ENCODE data around the gene ZNF784. TPM values are rescaled to one million over a fixed set of nuclear protein-coding genes. Genes with fewer than 3 reads are reported as not detected.
A peak's percentile ranks its signal among the peaks of the same experiment; 100 is the strongest.

ZNF784 gene
- total RNA-seq, 1 donor from 2014 or later: 9.3 TPM

DNA sequence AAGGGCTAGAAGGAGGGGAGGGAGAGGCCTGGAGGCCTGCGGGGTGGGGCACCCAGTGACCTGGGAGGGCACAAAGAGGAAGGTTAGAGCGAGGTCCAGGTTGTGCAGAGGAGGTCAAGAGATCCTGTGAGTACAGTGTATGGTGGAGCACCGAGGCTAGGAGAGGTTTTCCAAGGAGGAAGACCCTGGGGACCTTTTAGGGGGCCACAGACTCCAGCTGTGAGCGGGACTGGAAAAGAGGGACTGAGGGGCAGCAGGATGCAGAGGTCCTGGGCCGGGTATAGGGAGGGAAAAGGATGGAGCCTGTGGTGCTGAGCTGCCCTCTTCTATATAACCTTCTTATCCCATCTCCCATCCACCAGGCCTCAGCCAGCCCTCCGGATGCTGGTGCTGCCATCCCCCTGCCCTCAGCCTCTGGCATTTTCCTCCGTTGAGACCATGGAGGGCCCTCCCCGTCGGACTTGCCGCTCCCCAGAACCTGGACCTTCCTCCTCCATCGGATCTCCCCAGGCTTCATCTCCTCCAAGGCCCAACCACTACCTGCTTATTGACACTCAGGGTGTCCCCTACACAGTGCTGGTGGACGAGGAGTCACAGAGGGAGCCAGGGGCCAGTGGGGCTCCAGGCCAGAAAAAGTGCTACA is 19.9 kb upstream of the ZNF784 start:
- no peak for DNase-seq (ENCODE audit: low read depth)

- no peak for DNase-seq (ENCODE audit: low read depth)
Observed at GRCh38 chr19:55643887-55644176, 19.5 kb upstream of the ZNF784 start.

GRCh38 chr19:55643003-55643886 is 18.9 kb upstream of the ZNF784 start, which contains the start of gene ZNF581:
TSS of gene ZNF581 (plus strand) at chr19:55643649. CDS start at chr19:55644572, 923 bp downstream.
- peak; percentile 79 for DNase-seq (ENCODE audit: low read depth)

DNA sequence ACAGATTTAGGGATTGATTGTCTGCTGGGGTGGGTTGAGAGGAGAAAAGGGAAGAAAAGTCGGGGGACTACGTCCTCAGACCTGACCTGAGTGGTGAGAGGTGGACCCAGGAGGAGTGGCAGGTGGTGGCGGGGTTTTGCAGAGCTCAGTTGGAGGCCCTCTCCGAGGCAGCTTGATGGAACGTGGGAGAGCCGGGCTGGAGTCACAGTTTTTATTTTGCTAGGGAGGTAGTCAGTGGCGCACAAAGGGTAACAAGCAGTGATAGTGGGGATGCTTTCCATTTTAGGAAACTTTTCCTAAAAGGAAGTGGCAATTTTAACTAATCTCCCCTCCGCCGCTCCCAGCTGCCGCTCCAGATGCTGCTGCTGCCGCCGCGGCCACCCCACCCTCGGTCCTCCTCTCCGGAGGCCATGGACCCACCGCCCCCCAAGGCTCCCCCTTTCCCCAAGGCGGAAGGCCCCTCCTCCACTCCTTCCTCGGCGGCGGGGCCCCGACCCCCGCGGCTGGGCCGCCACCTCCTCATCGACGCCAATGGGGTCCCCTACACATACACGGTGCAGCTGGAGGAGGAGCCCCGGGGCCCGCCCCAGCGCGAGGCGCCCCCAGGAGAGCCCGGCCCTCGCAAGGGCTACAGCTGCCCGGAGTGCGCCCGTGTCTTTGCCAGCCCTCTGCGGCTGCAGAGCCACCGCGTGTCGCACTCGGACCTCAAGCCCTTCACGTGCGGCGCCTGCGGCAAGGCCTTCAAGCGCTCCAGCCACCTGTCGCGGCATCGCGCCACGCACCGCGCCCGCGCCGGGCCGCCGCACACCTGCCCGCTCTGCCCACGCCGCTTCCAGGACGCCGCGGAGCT is 18.0 kb upstream of the ZNF784 start:
- DNase-seq (ENCODE audit: low read depth): peak; percentile 32

- peak; percentile 34 for DNase-seq (ENCODE audit: low read depth)
Observed at GRCh38 chr19:55641426-55642152, 17.2 kb upstream of the ZNF784 start.

DNA sequence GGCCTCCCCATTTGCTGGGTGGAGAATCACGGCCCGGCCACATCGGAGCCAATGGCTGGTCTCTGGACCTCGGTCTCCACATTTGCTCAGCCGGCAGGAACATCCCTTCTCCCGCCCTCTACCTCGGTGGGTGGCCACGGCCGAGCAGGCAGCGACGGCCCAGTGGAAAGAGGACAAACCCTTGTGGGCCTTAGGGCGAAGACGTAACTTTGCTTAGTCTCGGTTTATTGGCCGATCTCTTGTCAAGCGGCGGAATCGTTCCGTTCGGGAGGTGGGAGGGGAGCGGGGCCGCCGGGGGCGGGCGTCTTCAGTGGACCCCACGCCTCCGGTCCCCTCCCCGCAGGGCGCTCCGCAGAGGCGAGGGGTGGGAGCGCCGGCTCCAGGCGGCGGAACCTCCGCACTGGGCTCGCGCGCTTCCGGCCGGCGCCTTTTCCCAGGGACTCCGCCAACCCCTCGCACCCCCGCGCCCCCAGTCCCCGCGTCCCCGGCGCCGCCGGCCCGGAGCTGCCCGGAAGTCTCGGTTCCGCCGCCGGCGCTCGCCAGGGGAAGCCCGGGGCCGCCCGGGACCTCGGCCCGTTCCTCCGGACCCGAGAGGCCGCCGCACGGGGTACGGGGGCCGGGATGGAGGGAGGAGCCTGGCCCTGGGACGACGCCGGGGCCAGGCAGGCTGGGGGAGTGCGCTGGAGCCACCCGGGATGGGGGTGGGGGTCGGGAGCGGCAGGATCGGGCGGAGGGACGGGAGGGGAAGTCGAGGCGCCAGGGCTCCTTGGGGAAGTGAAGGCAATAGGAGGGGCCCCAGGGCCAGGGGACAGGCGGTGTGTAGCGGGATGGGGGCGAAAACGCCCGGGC is 16.4 kb upstream of the ZNF784 start, which contains the start of gene ZNF580:
Gene ZNF580, plus strand, starts transcription at position 426 of the 849 bp plus-strand sequence. CDS start 1,507 bp downstream, outside the sequence.
- peak; percentile 78 for DNase-seq (ENCODE audit: low read depth)

DNA sequence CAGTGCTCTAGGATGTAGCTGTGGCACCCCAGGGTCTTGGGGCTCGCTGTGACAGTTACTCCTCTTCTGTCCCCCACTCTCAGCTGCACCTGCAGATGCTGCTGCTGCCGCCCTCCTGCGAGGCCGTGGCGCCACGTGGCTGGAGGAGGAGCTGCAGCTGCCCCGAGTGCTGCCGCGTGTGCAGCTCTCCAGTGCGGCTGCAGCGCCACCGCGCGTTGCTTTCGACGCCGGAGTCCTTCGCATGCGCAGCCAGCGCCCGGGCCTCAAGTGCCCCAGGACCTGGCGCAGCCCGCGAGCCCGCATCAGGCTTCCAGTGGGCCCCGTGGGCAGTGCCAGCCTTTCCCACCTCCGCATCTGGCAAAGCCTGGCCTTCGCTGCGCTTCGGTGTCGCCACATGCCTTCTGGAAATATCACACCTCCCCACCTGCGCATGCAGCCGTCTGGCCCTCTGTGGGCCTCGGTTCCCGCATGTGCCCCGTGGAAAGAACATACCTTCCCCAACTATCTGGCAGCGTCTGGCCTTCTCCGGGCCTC is 15.7 kb upstream of the ZNF784 start:
- DNase-seq (ENCODE audit: low read depth): peak; percentile 78

DNA sequence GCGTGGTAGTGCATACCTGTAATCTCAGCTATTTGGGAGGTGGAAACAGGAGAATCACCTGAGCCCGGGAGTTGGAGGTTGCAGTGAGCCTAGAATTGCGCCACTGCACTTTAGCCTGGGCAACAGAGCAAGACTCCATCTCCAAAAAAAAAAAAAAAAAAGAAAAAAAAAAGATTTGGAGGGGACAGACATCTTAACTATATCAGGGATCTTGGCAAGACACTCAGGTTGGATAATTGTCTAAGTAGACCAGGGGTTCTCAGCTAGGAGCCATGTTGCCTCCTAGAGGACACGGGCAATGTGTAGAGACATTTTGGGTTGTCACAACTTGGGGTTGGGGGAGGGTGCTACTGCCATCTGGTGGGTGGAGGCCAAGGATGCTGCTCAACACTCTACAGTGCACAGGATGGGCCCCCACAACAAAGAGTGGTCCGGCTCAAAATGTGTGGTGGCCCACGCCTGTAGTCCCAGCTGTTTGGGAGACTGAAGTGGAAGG is 14.5 kb upstream of the ZNF784 start:
- peak; percentile 53 for DNase-seq (ENCODE audit: low read depth)

DNA sequence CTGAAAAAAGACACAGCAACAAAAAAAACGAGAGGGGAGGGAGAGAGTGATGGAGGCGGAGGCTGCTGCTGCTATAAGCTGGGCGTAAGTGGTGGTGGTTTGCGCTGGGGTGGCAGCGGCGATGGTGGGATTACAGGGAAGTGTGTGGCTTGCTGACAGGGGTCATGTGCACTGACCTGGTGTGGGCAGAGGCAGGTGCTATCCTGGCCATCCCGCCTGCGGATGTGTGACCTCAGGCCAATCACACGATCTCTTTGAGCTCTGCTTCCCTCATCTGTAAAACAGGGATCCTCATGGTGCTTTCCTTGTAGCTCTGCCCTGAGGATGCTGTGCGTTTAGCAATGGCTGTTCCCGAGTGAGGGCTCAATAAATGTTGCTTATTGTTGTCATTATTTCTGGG is 13.2 kb upstream of the ZNF784 start:
- DNase-seq (ENCODE audit: low read depth): no peak

DNA sequence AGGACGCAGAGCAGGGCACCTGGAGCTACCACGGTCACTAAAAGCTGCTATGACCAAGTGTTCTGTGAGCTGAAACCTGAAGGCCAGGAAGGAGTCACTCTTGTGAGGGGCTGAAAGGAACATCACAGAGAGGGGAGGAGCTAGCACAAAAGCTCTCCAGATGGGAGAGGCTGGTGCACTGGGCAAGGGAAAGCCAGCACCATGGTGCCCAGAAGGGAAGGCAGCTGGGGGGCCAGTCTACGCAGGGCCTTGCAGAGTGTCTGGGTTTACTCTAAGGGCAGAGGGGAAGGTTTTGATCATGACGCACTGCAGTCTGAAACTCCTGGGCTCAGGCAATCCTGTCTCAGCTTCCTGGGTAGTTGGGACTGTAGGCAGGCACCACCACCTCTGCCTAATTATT is 12.4 kb upstream of the ZNF784 start:
- no peak for DNase-seq (ENCODE audit: low read depth)

DNA sequence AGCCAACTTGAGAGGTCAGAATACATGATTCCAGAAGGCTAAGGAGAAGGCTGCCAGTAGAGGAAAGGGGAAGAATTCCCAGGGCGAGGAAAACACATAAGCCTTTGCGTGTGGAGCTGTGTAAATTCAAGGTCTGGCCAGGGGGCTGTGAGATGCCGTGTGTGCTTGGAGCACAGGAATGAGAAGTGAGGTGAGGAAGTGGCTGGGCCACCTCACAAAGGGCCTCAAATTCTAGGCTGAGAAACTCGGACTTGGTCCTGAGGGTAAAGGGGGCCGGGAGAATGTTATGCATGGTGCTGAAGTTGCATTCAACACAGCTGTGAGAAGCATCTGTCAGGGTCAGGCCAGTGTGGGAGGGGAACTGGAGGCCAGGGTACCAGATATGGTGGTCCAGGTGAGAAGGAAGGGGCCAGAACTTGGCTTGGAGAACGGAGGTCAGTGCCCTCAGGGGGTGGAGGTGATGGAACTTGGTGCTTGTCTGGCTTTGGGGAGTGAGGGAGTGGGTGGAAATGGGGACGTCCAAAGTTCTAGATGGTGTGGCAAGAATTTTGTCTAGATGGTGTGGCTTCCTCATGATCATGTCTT is 11.6 kb upstream of the ZNF784 start:
- no peak for DNase-seq (ENCODE audit: low read depth)

- DNase-seq (ENCODE audit: low read depth): no peak
Observed at GRCh38 chr19:55635334-55635717, 11.0 kb upstream of the ZNF784 start.

- no peak for DNase-seq (ENCODE audit: low read depth)
Observed at GRCh38 chr19:55633861-55634260, 9.5 kb upstream of the ZNF784 start.

DNA sequence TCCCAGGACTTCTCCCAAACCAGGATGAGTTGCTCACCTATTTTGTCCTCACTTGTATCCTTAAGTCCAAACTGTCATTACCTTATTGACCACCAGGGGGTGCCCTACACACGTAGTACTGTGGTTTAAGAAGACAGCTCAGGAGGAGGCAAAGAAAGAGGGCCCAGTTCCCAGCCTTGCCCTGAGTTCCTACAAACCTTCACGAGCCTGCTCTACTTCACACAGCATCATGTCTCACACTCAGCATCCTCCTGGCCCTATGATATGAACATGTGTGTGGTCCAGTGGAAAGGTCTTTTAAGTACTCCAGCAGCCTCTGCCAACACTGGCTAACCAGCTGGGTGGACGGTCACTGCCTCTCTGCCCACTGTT is 8.1 kb upstream of the ZNF784 start:
- DNase-seq (ENCODE audit: low read depth): peak; percentile 94

DNA sequence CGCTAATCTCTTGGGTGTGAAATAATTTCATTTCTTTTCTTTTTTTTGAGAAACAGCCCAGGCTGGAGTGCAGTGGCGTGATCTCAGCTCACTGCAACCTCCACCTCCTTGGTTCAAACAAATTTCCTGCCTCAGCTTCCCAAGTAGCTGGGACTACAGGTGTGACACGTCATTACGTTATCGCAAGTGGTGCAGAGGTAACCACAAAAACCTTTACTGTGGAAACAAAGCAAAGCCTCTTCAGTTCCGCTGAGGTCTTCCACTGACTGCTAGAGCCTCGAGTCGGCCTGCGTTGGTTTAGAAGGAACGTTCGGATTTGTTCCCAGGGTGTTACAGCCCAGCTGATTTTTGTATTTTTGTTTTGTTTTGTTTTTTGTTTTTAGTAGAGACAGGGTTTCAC is 2.0 kb upstream of the ZNF784 start:
- DNase-seq (ENCODE audit: low read depth): no peak

- DNase-seq (ENCODE audit: low read depth): no peak
Observed at GRCh38 chr19:55625004-55625326, 599 bp upstream of the ZNF784 start.

- DNase-seq (ENCODE audit: low read depth): no peak
Observed at GRCh38 chr19:55623561-55623960, 805 bp downstream of the ZNF784 start.

DNA sequence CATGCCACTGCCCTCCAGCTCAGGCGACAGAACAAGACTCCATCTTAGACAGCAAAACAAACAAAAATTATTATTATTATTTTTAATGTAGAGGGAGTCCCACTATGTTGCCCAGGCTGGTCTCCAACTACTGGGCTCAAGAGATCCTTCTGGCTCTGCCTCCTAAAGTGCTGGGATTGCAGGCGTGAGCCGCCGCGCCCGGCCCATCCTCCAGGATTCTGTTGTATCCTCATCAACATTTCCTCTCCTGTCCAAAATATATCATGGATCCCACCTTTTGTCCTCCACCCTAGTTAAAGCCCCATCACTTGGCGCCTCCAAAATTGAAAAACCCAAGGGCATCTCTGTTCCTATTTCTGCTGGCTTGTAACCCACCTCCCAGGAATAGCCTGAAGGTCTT is 1.2 kb downstream of the ZNF784 start:
- no peak for DNase-seq (ENCODE audit: low read depth)

- no peak for DNase-seq (ENCODE audit: low read depth)
Observed at GRCh38 chr19:55622242-55622969, 2.0 kb downstream of the ZNF784 start.
